ENCODE data around the gene MAGI1.

MAGI1 gene

DNA sequence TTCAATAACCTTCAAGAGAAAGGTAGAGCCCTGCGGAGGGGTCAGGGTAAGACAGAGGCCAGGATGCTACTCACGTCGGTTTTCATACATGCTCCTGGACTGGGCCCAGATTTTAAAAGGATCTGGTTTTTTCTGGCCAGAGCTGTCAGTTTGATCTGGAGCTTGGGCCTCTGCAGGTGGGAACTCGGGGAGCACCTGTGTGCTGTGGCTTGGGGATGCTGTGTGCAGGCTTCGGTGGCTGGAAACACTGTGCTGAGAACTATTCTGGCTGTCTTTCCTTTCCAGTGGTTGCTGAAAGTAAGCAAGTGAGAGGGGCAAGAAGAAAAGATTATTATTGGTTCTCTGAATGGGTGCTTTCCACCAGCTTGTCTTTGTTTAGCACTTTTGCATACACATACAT lies 647.6 kb downstream of the MAGI1 start:
- TF ChIP-seq ESRRG (CRISPR knock-in tag; IDR thresholded peaks at IDR 0.05) = no peak
- TF ChIP-seq ZNF8 (CRISPR knock-in tag; IDR thresholded peaks at IDR 0.05) = no peak
- TF ChIP-seq GLIS3 (CRISPR knock-in tag; IDR thresholded peaks at IDR 0.05) = no peak
- TF ChIP-seq ZNF70 (CRISPR knock-in tag; IDR thresholded peaks at IDR 0.05) = no peak
- TF ChIP-seq, protein P1, sequence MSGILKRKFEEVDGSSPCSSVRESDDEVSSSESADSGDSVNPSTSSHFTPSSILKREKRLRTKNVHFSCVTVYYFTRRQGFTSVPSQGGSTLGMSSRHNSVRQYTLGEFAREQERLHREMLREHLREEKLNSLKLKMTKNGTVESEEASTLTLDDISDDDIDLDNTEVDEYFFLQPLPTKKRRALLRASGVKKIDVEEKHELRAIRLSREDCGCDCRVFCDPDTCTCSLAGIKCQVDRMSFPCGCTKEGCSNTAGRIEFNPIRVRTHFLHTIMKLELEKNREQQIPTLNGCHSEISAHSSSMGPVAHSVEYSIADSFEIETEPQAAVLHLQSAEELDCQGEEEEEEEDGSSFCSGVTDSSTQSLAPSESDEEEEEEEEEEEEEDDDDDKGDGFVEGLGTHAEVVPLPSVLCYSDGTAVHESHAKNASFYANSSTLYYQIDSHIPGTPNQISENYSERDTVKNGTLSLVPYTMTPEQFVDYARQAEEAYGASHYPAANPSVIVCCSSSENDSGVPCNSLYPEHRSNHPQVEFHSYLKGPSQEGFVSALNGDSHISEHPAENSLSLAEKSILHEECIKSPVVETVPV (CRISPR knock-in tag; IDR thresholded peaks at IDR 0.05) = no peak
- TF ChIP-seq PPARA (CRISPR knock-in tag; IDR thresholded peaks at IDR 0.05; ENCODE audit: borderline replicate concordance) = no peak
- TF ChIP-seq ZC3H10 (CRISPR knock-in tag; IDR thresholded peaks at IDR 0.05) = no peak
- TF ChIP-seq BACH2 (CRISPR knock-in tag; IDR thresholded peaks at IDR 0.05; ENCODE audit: borderline replicate concordance) = no peak
- no peak for TF ChIP-seq ZNF565 (CRISPR knock-in tag; conservative IDR thresholded peaks at IDR 0.05; ENCODE audit: low read depth)
- TF ChIP-seq, protein P2, sequence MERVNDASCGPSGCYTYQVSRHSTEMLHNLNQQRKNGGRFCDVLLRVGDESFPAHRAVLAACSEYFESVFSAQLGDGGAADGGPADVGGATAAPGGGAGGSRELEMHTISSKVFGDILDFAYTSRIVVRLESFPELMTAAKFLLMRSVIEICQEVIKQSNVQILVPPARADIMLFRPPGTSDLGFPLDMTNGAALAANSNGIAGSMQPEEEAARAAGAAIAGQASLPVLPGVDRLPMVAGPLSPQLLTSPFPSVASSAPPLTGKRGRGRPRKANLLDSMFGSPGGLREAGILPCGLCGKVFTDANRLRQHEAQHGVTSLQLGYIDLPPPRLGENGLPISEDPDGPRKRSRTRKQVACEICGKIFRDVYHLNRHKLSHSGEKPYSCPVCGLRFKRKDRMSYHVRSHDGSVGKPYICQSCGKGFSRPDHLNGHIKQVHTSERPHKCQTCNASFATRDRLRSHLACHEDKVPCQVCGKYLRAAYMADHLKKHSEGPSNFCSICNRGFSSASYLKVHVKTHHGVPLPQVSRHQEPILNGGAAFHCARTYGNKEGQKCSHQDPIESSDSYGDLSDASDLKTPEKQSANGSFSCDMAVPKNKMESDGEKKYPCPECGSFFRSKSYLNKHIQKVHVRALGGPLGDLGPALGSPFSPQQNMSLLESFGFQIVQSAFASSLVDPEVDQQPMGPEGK (CRISPR knock-in tag; IDR thresholded peaks at IDR 0.05; ENCODE audit: borderline replicate concordance) = no peak
- TF ChIP-seq ARNTL (CRISPR knock-in tag; IDR thresholded peaks at IDR 0.05; ENCODE audit: borderline replicate concordance, low read depth) = no peak
- no peak for TF ChIP-seq RARB (CRISPR knock-in tag; IDR thresholded peaks at IDR 0.05)
- ATAC-seq = no peak

DNA sequence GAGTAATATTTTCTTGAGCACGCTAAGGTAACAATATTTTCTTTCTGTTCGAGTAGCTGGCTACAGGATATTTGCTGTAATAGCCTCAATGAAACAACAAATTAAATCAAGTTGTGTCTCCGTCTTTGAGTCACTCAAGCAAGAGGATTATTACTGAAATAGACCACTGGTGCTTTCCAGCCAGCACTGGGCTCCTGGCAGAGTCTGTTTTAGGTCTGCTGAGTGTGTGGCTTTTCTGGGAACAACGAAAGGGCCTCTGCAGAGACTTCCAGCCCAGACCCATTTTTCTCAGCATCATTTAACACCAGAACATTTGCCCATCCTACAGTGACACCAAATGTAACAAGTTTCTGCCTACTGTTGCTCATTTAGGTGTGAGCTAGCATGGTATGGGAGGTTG lies 652.9 kb downstream of the MAGI1 start:
- no peak for ATAC-seq
- TF ChIP-seq ZFP30 (CRISPR knock-in tag; IDR thresholded peaks at IDR 0.05) (no peak), ZNF8 (CRISPR knock-in tag; IDR thresholded peaks at IDR 0.05) (no peak), ZNF70 (CRISPR knock-in tag; IDR thresholded peaks at IDR 0.05) (no peak), TCF4 (CRISPR knock-in tag; IDR thresholded peaks at IDR 0.05; ENCODE audit: borderline replicate concordance) (no peak), BACH2 (CRISPR knock-in tag; IDR thresholded peaks at IDR 0.05; ENCODE audit: borderline replicate concordance) (no peak), ZNF565 (CRISPR knock-in tag; conservative IDR thresholded peaks at IDR 0.05; ENCODE audit: low read depth) (no peak)

DNA sequence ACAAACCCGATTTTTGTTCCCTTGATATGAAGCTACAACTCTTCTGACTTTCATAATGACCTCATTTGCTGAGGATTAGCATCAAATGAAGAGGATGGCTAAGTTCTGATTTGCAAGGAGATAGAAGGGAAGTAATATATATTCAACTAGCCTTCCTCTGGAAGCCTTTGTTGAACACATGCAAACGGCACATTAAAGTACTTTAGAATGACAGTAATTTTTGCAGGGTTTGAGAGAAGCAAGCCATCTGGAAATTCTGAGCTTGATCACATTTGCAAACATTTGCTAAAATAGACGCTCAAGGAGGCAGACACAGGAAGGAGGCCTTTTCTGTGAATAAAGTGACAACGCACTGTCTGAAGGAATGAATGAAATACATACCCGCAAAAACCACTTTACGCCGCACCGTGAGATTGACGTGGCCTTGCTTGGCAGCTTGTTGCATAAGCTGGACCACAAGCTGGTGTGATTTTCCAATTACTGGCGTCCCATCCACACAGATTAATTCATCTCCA lies 657.2 kb downstream of the MAGI1 start:
- no peak for ATAC-seq
- TF ChIP-seq BACH2 (CRISPR knock-in tag; IDR thresholded peaks at IDR 0.05; ENCODE audit: borderline replicate concordance) (no peak), GLIS3 (CRISPR knock-in tag; IDR thresholded peaks at IDR 0.05) (no peak), ZNF70 (CRISPR knock-in tag; IDR thresholded peaks at IDR 0.05) (no peak), ZNF8 (CRISPR knock-in tag; IDR thresholded peaks at IDR 0.05) (no peak)
- TF ChIP-seq, protein P2 (CRISPR knock-in tag; IDR thresholded peaks at IDR 0.05; ENCODE audit: borderline replicate concordance) = no peak

DNA sequence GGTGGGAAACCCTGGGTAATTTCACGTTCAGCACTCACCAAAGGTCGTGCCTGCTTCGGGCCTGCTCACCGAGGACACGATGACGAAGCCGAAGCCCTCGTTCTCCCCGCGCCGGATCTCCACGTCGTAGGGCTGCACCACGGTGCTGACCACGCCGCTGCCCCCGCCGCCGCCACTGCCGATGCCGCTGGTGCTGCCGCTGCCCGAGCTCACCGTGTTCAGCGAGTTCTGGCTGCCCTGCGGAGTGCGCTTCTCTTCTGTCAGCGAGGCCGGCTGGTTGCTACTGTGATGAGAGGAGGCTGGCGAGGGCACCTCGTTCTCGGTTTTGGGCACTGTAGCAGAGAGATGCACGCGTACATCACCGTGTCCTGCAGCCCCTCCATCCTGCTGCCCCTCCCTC lies 659.5 kb downstream of the MAGI1 start:
- no peak for ATAC-seq
- TF ChIP-seq, protein P3, sequence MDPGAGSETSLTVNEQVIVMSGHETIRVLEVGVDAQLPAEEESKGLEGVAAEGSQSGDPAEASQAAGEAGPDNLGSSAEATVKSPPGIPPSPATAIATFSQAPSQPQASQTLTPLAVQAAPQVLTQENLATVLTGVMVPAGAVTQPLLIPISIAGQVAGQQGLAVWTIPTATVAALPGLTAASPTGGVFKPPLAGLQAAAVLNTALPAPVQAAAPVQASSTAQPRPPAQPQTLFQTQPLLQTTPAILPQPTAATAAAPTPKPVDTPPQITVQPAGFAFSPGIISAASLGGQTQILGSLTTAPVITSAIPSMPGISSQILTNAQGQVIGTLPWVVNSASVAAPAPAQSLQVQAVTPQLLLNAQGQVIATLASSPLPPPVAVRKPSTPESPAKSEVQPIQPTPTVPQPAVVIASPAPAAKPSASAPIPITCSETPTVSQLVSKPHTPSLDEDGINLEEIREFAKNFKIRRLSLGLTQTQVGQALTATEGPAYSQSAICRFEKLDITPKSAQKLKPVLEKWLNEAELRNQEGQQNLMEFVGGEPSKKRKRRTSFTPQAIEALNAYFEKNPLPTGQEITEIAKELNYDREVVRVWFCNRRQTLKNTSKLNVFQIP (CRISPR knock-in tag; IDR thresholded peaks at IDR 0.05; ENCODE audit: borderline replicate concordance, low read depth) = no peak
- TF ChIP-seq OSR1 (CRISPR knock-in tag; IDR thresholded peaks at IDR 0.05) (no peak), BACH2 (CRISPR knock-in tag; IDR thresholded peaks at IDR 0.05; ENCODE audit: borderline replicate concordance) (no peak), ZNF565 (CRISPR knock-in tag; conservative IDR thresholded peaks at IDR 0.05; ENCODE audit: low read depth) (no peak), ZNF70 (CRISPR knock-in tag; IDR thresholded peaks at IDR 0.05) (no peak), RARB (CRISPR knock-in tag; IDR thresholded peaks at IDR 0.05) (no peak), ZFP3 (CRISPR knock-in tag; IDR thresholded peaks at IDR 0.05) (no peak), GLIS3 (CRISPR knock-in tag; IDR thresholded peaks at IDR 0.05) (no peak), TCF4 (CRISPR knock-in tag; IDR thresholded peaks at IDR 0.05; ENCODE audit: borderline replicate concordance) (no peak), ZC3H10 (CRISPR knock-in tag; IDR thresholded peaks at IDR 0.05) (no peak), ISL1 (CRISPR knock-in tag; IDR thresholded peaks at IDR 0.05) (no peak), SNAI2 (CRISPR knock-in tag; IDR thresholded peaks at IDR 0.05) (no peak), ARNTL (CRISPR knock-in tag; IDR thresholded peaks at IDR 0.05; ENCODE audit: borderline replicate concordance, low read depth) (no peak), ESRRG (CRISPR knock-in tag; IDR thresholded peaks at IDR 0.05) (no peak), CSDC2 (CRISPR knock-in tag; IDR thresholded peaks at IDR 0.05) (no peak), PPARA (CRISPR knock-in tag; IDR thresholded peaks at IDR 0.05; ENCODE audit: borderline replicate concordance) (no peak)
- TF ChIP-seq, protein P4, sequence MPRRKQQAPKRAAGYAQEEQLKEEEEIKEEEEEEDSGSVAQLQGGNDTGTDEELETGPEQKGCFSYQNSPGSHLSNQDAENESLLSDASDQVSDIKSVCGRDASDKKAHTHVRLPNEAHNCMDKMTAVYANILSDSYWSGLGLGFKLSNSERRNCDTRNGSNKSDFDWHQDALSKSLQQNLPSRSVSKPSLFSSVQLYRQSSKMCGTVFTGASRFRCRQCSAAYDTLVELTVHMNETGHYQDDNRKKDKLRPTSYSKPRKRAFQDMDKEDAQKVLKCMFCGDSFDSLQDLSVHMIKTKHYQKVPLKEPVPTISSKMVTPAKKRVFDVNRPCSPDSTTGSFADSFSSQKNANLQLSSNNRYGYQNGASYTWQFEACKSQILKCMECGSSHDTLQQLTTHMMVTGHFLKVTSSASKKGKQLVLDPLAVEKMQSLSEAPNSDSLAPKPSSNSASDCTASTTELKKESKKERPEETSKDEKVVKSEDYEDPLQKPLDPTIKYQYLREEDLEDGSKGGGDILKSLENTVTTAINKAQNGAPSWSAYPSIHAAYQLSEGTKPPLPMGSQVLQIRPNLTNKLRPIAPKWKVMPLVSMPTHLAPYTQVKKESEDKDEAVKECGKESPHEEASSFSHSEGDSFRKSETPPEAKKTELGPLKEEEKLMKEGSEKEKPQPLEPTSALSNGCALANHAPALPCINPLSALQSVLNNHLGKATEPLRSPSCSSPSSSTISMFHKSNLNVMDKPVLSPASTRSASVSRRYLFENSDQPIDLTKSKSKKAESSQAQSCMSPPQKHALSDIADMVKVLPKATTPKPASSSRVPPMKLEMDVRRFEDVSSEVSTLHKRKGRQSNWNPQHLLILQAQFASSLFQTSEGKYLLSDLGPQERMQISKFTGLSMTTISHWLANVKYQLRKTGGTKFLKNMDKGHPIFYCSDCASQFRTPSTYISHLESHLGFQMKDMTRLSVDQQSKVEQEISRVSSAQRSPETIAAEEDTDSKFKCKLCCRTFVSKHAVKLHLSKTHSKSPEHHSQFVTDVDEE (CRISPR knock-in tag; IDR thresholded peaks at IDR 0.05) = no peak
- TF ChIP-seq, protein P5, sequence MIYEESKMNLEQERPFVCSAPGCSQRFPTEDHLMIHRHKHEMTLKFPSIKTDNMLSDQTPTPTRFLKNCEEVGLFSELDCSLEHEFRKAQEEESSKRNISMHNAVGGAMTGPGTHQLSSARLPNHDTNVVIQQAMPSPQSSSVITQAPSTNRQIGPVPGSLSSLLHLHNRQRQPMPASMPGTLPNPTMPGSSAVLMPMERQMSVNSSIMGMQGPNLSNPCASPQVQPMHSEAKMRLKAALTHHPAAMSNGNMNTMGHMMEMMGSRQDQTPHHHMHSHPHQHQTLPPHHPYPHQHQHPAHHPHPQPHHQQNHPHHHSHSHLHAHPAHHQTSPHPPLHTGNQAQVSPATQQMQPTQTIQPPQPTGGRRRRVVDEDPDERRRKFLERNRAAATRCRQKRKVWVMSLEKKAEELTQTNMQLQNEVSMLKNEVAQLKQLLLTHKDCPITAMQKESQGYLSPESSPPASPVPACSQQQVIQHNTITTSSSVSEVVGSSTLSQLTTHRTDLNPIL (CRISPR knock-in tag; IDR thresholded peaks at IDR 0.05; ENCODE audit: low read depth) = no peak
- TF ChIP-seq, protein P1 (CRISPR knock-in tag; IDR thresholded peaks at IDR 0.05) = no peak
